OCI-M1 (cell line): Measurements from ENCODE around the gene VMP1.

Source experiments
- DNase-seq: peaks from one replicate; lab custom pipeline; 2025; lab: John Stamatoyannopoulos, UW

The VMP1 gene

GRCh38 chr17:59711936-59712335 lies 4.5 kb downstream of the VMP1 start:
- no peak for DNase-seq

GRCh38 chr17:59712862-59713261 lies 5.4 kb downstream of the VMP1 start:
- peak; percentile 65 for DNase-seq

- DNase-seq, result no peak
Measured at GRCh38 chr17:59714255-59714654, 6.8 kb downstream of the VMP1 start.

GRCh38 chr17:59716427-59716826 lies 9.0 kb downstream of the VMP1 start:
- no peak for DNase-seq

GRCh38 chr17:59719526-59719925 lies 12.1 kb downstream of the VMP1 start:
- DNase-seq, result no peak

- DNase-seq, result no peak
Measured at GRCh38 chr17:59722623-59723022, 15.2 kb downstream of the VMP1 start.

GRCh38 chr17:59723041-59723440 lies 15.6 kb downstream of the VMP1 start:
- no peak for DNase-seq

GRCh38 chr17:59723607-59724006 lies 16.2 kb downstream of the VMP1 start:
- no peak for DNase-seq

- peak; percentile 26 for DNase-seq
Measured at GRCh38 chr17:59725691-59726090, 18.2 kb downstream of the VMP1 start.

- DNase-seq, result no peak
Measured at GRCh38 chr17:59727817-59728533, 20.5 kb downstream of the VMP1 start.

- DNase-seq, result no peak
Measured at GRCh38 chr17:59730268-59730834, 22.9 kb downstream of the VMP1 start.

- DNase-seq, result no peak
Measured at GRCh38 chr17:59733697-59734096, 26.2 kb downstream of the VMP1 start.

- no peak for DNase-seq
Measured at GRCh38 chr17:59734226-59734625, 26.8 kb downstream of the VMP1 start.

GRCh38 chr17:59737324-59737723 lies 29.9 kb downstream of the VMP1 start:
- DNase-seq, result no peak

GRCh38 chr17:59743842-59744241 lies 36.4 kb downstream of the VMP1 start:
- DNase-seq, result no peak

- no peak for DNase-seq
Measured at GRCh38 chr17:59745040-59745439, 37.6 kb downstream of the VMP1 start.

GRCh38 chr17:59746849-59747445 lies 39.5 kb downstream of the VMP1 start:
- peak; percentile 68 for DNase-seq

- no peak for DNase-seq
Measured at GRCh38 chr17:59748591-59748990, 41.1 kb downstream of the VMP1 start.

GRCh38 chr17:59751955-59752413 lies 44.5 kb downstream of the VMP1 start:
- DNase-seq, result no peak

- DNase-seq, result no peak
Measured at GRCh38 chr17:59752446-59752845, 45.0 kb downstream of the VMP1 start.

- DNase-seq, result no peak
Measured at GRCh38 chr17:59752922-59753321, 45.5 kb downstream of the VMP1 start.

- peak; percentile 93 for DNase-seq
Measured at GRCh38 chr17:59753522-59754467, 46.3 kb downstream of the VMP1 start.
